Neural progenitor cell (in vitro differentiated cells): ENCODE measurements around the gene C20orf144. TPM values are rescaled to one million over a fixed set of nuclear protein-coding genes. Genes with fewer than 3 reads are reported as not detected.

Experiments used
- DNase-seq: peaks from one replicate; pipeline ENCODE4 v3.0.0-alpha.2; 2016; ENCODE audit warnings: low spot score
- H2AFZ ChIP-seq: fragments of 200-600 bp; sonication (generic); replicated peaks from 2 replicates; pipeline ENCODE4 v1.6.1; 2016; ENCODE audit warnings: antibody characterized with exemption
- H3F3A ChIP-seq: fragments of 200-600 bp; sonication (generic); 2 replicates; pipeline ENCODE4 v1.6.1; 2016; ENCODE audit warnings: antibody characterized with exemption, low read depth
- H3K27ac ChIP-seq: fragments of 200-600 bp; sonication (generic); 2 replicates; pipeline ENCODE4 v1.5.1; 2016; ENCODE audit warnings: mild to moderate bottlenecking
- H3K27me3 ChIP-seq: fragments of 200-600 bp; sonication (generic); 2 replicates; pipeline ENCODE4 v1.6.1; 2016; ENCODE audit warnings: mild to moderate bottlenecking, moderate library complexity
- H3K36me3 ChIP-seq: fragments of 200-600 bp; sonication (generic); 2 replicates; pipeline ENCODE4 v1.5.1; 2016
- H3K4me1 ChIP-seq: fragments of 200-600 bp; sonication (generic); 2 replicates; pipeline ENCODE4 v1.6.1; 2016; ENCODE audit warnings: mixed run types
- H3K4me2 ChIP-seq: fragments of 200-600 bp; sonication (generic); 2 replicates; pipeline ENCODE4 v1.6.1; 2016
- H3K4me3 ChIP-seq: fragments of 200-600 bp; sonication (generic); 2 replicates; pipeline ENCODE4 v1.5.1; 2016
- H3K79me2 ChIP-seq: fragments of 200-600 bp; sonication (generic); 2 replicates; pipeline ENCODE4 v1.6.1; 2016; ENCODE audit warnings: low read depth
- H3K9ac ChIP-seq: fragments of 200-600 bp; sonication (generic); 2 replicates; pipeline ENCODE4 v1.6.1; 2016
- H3K9me3 ChIP-seq: fragments of 200-600 bp; sonication (generic); 2 replicates; pipeline ENCODE4 v1.5.1; 2016; ENCODE audit warnings: low read depth
- H4K20me1 ChIP-seq: fragments of 200-600 bp; sonication (generic); 2 replicates; pipeline ENCODE4 v1.6.1; 2016; ENCODE audit warnings: low read depth
- H3K27ac Mint-ChIP-seq: 3 replicates; pipeline ENCODE4 v1.8.0; 2021; ENCODE audit warnings: mixed read lengths
- H3K27me3 Mint-ChIP-seq: 2 replicates; pipeline ENCODE4 v1.8.0; 2022; ENCODE audit warnings: low read depth, mild to moderate bottlenecking, inconsistent platforms, moderate library complexity, mixed read lengths; ENCODE audit not compliant: insufficient read depth
- H3K36me3 Mint-ChIP-seq: 3 replicates; pipeline ENCODE4 v1.8.0; 2021; ENCODE audit warnings: mixed read lengths
- H3K4me1 Mint-ChIP-seq: 3 replicates; pipeline ENCODE4 v1.8.0; 2021; ENCODE audit warnings: mixed read lengths
- H3K4me3 Mint-ChIP-seq: 3 replicates; pipeline ENCODE4 v1.8.0; 2021; ENCODE audit warnings: mild to moderate bottlenecking, moderate library complexity, mixed read lengths
- H3K9me3 Mint-ChIP-seq: 3 replicates; pipeline ENCODE4 v1.8.0; 2020; ENCODE audit warnings: mixed read lengths
- CTCF ChIP-seq: fragments of 200-600 bp; sonication (generic); IDR thresholded peaks from 2 replicates; pipeline ENCODE4 v1.5.1; 2017; ENCODE audit warnings: antibody characterized with exemption, mild to moderate bottlenecking
- EZH2 ChIP-seq: fragments of 200-600 bp; sonication (generic); IDR thresholded peaks from 2 replicates; pipeline ENCODE4 v1.6.1; 2017; ENCODE audit warnings: antibody characterized with exemption, mild to moderate bottlenecking, moderate library complexity
- EZH2phosphoT487 ChIP-seq: fragments of 200-600 bp; sonication (generic); IDR thresholded peaks from 2 replicates; pipeline ENCODE4 v1.6.1; 2017; ENCODE audit warnings: antibody characterized with exemption
- total RNA-seq: library from RNA; depleted of rRNA; stranded (reverse); fragments of >200 nt; gene quantifications from 2 replicates; pipeline ENCODE4 v1.2.3, GENCODE V29; 2015; ENCODE audit warnings: low replicate concordance

Gene C20orf144
- total RNA-seq, 1 donor from 2014 or later = not detected

GRCh38 chr20:33667245-33667675, 5.1 kb downstream of the C20orf144 start:
- TF ChIP-seq EZH2 (no peak), EZH2phosphoT487 (no peak), CTCF (no peak)
- Mint-ChIP-seq H3K27me3 (peaks cover 2% of the 10 kb centered on the region), H3K4me3 (no peak overlapping the region), H3K4me1 (peaks cover 32% of the 10 kb centered on the region), H3K27ac (no peak overlapping the region), H3K36me3 (peaks cover 19% of the 10 kb centered on the region), H3K9me3 (no peaks in the 10 kb centered on the region)
- DNase-seq = no peak
- Histone ChIP-seq H3K27ac (no peak overlapping the region), H3F3A (peaks cover 21% of the 10 kb centered on the region), H3K36me3 (no peaks in the 10 kb centered on the region), H3K9ac (no peak overlapping the region), H3K27me3 (peaks cover 10% of the 10 kb centered on the region), H4K20me1 (no peaks in the 10 kb centered on the region), H3K9me3 (no peaks in the 10 kb centered on the region), H3K4me3 (peak overlapping the region; percentile 34), H3K4me1 (peaks cover 5% of the 10 kb centered on the region), H3K79me2 (no peaks in the 10 kb centered on the region), H2AFZ (no peak overlapping the region), H3K4me2 (peak overlapping the region; percentile 64)

DNA sequence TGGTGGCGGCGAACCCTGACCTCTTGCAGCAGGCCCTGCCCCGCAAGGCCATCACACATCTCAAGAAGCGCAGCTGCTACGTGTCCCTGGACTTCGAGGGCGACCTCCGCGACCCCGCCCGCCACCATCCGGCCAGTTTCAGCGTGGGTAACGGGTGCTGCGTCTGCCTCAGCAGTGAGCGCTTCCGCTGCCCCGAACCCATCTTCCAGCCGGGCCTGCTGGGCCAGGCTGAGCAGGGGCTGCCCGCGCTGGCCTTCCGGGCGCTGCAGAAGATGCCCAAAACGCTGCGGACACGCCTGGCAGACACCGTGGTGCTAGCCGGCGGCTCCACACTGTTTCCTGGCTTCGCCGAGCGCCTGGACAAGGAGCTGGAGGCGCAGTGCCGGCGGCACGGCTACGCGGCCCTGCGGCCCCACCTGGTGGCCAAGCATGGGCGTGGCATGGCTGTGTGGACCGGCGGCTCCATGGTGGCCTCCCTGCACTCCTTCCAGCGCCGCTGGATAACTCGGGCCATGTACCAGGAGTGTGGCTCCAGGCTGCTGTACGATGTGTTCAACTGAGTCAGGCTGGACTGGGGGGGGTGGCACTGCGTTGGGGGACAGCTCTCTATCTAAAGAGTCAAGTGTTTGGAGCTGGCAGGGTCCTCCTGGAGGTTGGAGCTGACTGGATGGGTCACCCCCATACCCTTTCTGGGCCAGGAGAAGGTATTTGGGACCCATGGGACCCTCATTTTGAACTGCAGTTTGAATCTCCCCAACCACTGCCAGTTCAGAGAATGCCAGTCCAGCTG, 5.7 kb downstream of the C20orf144 start:
- H3K9ac ChIP-seq = no peak overlapping the region
- no peak overlapping the region for H3K27ac ChIP-seq

GRCh38 chr20:33668466-33669155, 6.5 kb downstream of the C20orf144 start:
- Histone ChIP-seq H2AFZ (no peak overlapping the region), H3K9me3 (no peaks in the 10 kb centered on the region), H3K4me3 (no peak overlapping the region), H3K27ac (no peak overlapping the region), H3K4me2 (no peak overlapping the region), H3K27me3 (peaks cover 10% of the 10 kb centered on the region), H3K36me3 (no peaks in the 10 kb centered on the region), H4K20me1 (no peaks in the 10 kb centered on the region), H3K9ac (no peak overlapping the region), H3F3A (peaks cover 21% of the 10 kb centered on the region), H3K4me1 (peaks cover 16% of the 10 kb centered on the region), H3K79me2 (no peaks in the 10 kb centered on the region)
- Mint-ChIP-seq H3K36me3 (peaks cover 19% of the 10 kb centered on the region), H3K4me1 (peaks cover 38% of the 10 kb centered on the region), H3K9me3 (no peaks in the 10 kb centered on the region), H3K27ac (peak overlapping the region; percentile 82), H3K4me3 (no peak overlapping the region), H3K27me3 (peaks cover 6% of the 10 kb centered on the region)
- no peak for DNase-seq
- TF ChIP-seq EZH2phosphoT487 (no peak), EZH2 (no peak), CTCF (no peak)

More for the DNA sequence above, 5.7 kb downstream of the C20orf144 start:
- Histone ChIP-seq H3K36me3 (no peaks in the 10 kb centered on the region), H3K79me2 (no peaks in the 10 kb centered on the region), H2AFZ (no peak overlapping the region), H3K4me3 (peak overlapping the region; percentile 34), H3F3A (peaks cover 21% of the 10 kb centered on the region), H3K4me1 (peaks cover 10% of the 10 kb centered on the region), H3K27me3 (peaks cover 10% of the 10 kb centered on the region), H4K20me1 (no peaks in the 10 kb centered on the region), H3K4me2 (peak overlapping the region; percentile 64), H3K9me3 (no peaks in the 10 kb centered on the region)
- no peaks in the 10 kb centered on the region for H3K9me3 Mint-ChIP-seq
- peak overlapping the region; percentile 82 for H3K27ac Mint-ChIP-seq
- peaks cover 19% of the 10 kb centered on the region for H3K36me3 Mint-ChIP-seq
- H3K4me1 Mint-ChIP-seq = peaks cover 33% of the 10 kb centered on the region
- peaks cover 4% of the 10 kb centered on the region for H3K27me3 Mint-ChIP-seq
- H3K4me3 Mint-ChIP-seq = no peak overlapping the region
- TF ChIP-seq EZH2 = no peak
- TF ChIP-seq CTCF = peak; percentile 72
- DNase-seq = peak; percentile 83
